ENCODE data around the gene DNAL1. TPM values are rescaled to one million over a fixed set of nuclear protein-coding genes. Genes with fewer than 3 reads are reported as not detected.

Gene DNAL1
- total RNA-seq, 1 donor from 2014 or later = 7.7 TPM

DNA sequence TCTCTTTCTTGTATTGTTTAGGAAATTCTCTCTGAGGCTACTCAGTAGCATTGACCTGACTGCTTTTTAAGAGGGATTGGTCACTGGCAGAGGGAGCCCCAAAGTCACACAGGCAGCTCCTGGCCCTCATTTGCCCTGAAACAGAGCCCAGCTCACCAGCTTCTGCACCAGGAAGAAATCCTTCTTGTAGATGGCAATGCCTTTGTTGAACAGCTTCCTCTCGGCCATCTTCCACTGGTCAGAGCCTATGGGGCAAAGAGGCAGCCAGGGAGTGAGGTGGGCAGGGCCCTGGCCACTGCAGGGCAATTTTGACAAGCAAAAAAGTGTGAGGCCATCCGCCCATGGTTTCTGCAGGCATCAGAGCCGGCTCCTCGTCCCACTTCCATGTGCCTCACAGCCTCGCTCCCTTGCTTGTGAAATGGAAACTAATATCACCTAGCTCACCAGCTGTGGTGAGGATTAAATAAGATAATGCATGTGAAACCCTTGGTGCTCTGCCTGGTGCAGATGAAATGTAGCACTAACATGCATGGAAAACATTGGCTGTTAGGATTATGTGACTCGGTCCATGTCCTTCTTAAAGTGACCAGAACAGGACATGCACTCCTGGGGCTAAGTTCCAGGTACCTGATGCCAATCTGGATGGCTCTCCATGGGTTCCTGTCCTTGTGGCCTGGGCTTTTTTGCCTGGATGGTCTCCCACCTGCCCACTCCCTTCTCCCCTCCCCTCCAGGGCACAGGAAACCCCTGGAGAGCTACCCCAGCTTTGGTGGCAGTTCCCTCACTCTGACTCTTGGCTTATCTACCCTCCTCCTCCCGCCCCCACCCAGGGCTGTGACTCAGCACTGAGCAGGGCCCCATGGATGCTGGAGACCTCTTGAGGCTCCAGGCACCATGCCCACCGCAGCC is 80.6 kb downstream of the DNAL1 start:
- peaks cover 93% of the 10 kb centered on the region for H3K36me3 Mint-ChIP-seq (ENCODE audit: low read depth)
- H3K27ac Mint-ChIP-seq = peak overlapping the region; percentile 63
- no peaks in the 10 kb centered on the region for H3K27me3 Mint-ChIP-seq
- peaks cover 12% of the 10 kb centered on the region for H3K4me1 Mint-ChIP-seq
- ChIA-PET POLR2A (interaction anchor here (1.1 to 1.7 kb wide), 2 partner anchors 12 to 127 kb away, joined by 3 read pairs; no protein-coding TSS in a partner anchor), CTCF (interaction anchor here (1.3 kb wide), 1 partner anchor 52 kb away, joined by 3 read pairs; no protein-coding TSS in a partner anchor)
- TF ChIP-seq, protein P1, sequence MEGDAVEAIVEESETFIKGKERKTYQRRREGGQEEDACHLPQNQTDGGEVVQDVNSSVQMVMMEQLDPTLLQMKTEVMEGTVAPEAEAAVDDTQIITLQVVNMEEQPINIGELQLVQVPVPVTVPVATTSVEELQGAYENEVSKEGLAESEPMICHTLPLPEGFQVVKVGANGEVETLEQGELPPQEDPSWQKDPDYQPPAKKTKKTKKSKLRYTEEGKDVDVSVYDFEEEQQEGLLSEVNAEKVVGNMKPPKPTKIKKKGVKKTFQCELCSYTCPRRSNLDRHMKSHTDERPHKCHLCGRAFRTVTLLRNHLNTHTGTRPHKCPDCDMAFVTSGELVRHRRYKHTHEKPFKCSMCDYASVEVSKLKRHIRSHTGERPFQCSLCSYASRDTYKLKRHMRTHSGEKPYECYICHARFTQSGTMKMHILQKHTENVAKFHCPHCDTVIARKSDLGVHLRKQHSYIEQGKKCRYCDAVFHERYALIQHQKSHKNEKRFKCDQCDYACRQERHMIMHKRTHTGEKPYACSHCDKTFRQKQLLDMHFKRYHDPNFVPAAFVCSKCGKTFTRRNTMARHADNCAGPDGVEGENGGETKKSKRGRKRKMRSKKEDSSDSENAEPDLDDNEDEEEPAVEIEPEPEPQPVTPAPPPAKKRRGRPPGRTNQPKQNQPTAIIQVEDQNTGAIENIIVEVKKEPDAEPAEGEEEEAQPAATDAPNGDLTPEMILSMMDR (IDR thresholded peaks at IDR 0.05) = no peak
- intact Hi-C loops (cut with micrococcal nuclease) = loop anchor here (5.0 kb wide), 2 partner anchors 162 to 227 kb away; partner anchors contain the start of genes COQ6, FAM161B and ZNF410
- no peak overlapping the region for H3K4me3 Mint-ChIP-seq
- no peak for DNase-seq
- no peaks in the 10 kb centered on the region for H3K9me3 Mint-ChIP-seq
- no peak for ATAC-seq (ENCODE audit: low read depth)

DNA sequence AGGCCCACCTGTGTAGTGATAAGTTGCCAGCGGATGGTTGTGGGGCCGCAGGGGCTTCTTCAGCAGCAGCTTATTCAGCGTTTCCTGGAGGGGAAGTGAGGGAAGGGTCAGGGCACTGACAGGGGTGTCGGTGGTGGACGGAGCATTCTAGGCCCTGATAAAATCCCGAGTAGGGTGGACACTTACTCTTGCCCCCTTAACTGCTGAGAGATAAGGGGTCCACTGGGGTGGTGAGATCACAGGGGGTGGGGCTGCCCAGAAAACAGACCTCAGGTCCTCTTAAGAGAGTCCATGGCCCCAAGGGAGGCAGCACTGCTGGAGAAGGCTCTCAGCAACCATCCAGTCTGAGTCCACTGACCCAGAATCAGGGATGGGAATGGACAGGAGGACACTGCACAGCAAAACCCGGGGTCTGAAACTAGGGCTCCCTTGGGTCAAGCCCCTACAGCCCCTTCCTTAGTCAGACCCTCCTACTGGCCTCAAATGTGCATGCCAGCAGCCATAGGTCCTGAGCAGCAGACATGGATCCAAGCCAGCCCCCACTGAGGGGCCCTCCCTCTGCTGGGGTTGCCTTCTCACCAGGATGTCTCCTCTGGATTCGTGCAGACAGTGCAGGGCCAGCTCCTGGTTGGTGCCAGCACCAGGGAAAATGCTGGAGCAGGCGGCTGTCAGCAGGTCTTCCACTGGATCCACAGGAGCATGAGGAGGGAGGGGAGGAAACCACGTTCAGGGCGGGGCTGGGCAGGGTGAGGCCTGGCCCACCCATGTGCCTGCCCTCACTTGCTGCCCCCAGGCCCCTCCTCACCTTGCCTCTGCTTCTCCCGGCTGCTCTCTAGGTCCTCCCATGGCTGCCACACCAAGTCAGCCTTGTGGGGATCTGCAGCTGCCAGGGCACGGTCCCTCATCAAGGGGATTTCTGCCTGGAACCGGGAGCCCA is 81.5 kb downstream of the DNAL1 start:
- Mint-ChIP-seq H3K36me3 (ENCODE audit: low read depth) (peaks cover 91% of the 10 kb centered on the region), H3K27ac (peak overlapping the region; percentile 35), H3K9me3 (no peaks in the 10 kb centered on the region), H3K4me3 (no peak overlapping the region), H3K4me1 (peaks cover 12% of the 10 kb centered on the region), H3K27me3 (no peaks in the 10 kb centered on the region)
- POLR2A ChIA-PET = interaction anchor here (1.1 to 1.7 kb wide), 2 partner anchors 13 to 126 kb away, joined by 3 read pairs; no protein-coding TSS in a partner anchor
- DNase-seq (no peak), ATAC-seq (ENCODE audit: low read depth) (no peak)
- TF ChIP-seq, protein P1 (IDR thresholded peaks at IDR 0.05) = no peak
- CTCF ChIA-PET = interaction anchor here (1.3 to 4.4 kb wide), 3 partner anchors 32 to 99 kb away, joined by 3 to 126 read pairs (median 43); a partner anchor contains a TSS
- intact Hi-C loops (cut with micrococcal nuclease) = loop anchor here (5.0 kb wide), 2 partner anchors 161 to 226 kb away; partner anchors contain the start of genes COQ6, FAM161B and ZNF410

DNA sequence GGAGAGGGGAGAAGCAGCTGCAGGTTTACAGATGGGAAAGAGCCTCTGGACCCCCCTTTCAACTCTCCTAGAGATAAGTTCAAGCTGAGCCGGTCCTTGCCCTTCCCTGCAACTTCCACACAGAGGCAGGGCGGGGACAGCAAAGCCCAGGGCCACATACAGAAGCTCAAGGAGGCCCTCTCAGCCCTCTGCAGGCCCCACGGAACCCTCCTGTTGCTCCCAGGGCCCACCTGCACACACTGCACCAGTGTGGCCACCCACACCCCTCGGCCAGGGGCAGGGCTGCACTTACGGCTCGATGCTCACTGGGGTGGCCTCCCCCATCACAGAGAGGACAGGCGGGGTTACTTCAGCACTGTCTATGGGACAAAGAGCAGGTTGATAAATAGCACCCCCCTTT is 82.4 kb downstream of the DNAL1 start:
- Mint-ChIP-seq H3K9me3 (no peaks in the 10 kb centered on the region), H3K4me3 (no peak overlapping the region), H3K27me3 (no peaks in the 10 kb centered on the region), H3K27ac (no peak overlapping the region), H3K4me1 (peaks cover 12% of the 10 kb centered on the region), H3K36me3 (ENCODE audit: low read depth) (peaks cover 91% of the 10 kb centered on the region)
- TF ChIP-seq, protein P1 (IDR thresholded peaks at IDR 0.05) = no peak
- CTCF ChIA-PET = interaction anchor here (2.5 to 6.6 kb wide), 6 partner anchors 16 to 98 kb away, joined by 27 to 126 read pairs (median 60); a partner anchor contains a TSS
- POLR2A ChIA-PET = interaction anchor here (1.7 to 3.3 kb wide), 2 partner anchors 14 to 60 kb away, joined by 3 to 20 read pairs; no protein-coding TSS in a partner anchor
- ATAC-seq (ENCODE audit: low read depth) (no peak), DNase-seq (no peak)
- intact Hi-C loops (cut with micrococcal nuclease) = loop anchor here (5.0 kb wide), 2 partner anchors 160 to 225 kb away; partner anchors contain the start of genes COQ6, FAM161B and ZNF410

DNA sequence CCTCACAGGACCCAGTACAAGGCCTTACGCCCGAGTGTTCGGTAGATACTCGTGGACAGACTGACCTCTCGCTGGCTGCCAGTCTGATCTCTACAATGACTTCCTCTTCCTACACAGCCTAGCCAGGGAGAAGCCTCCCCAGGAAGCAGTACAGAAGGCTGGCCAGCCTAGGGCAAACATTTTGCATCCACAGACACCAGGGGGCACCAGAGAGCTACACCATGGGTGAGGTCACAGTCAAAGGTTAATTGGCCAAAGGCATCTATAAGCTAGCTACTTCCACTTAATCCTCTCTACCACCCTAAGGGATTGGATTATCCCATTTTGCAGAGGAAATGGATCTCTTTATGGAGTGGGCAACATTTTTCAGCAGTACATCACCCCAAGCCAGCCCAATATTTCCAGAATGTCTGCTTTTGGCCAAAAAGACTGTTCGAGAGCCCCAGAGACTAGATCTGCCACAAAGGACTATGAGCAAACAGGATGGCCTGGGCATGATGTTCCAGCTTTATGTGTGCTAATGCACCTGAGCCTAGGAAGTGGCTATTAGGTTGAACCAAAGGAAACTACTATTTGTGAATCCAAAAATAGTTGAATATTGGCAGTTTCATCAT is 84.0 kb downstream of the DNAL1 start:
- Mint-ChIP-seq H3K27me3 (no peaks in the 10 kb centered on the region), H3K27ac (peak overlapping the region; percentile 70), H3K4me1 (peaks cover 10% of the 10 kb centered on the region), H3K36me3 (ENCODE audit: low read depth) (peaks cover 85% of the 10 kb centered on the region), H3K4me3 (no peak overlapping the region), H3K9me3 (no peaks in the 10 kb centered on the region)
- CTCF ChIA-PET = interaction anchor here (0.6 to 6.6 kb wide), 25 partner anchors 12 to 182 kb away, joined by 3 to 126 read pairs (median 8); partner anchors contain the start of genes ACOT2, PNMA1, PTGR2 and ZNF410
- ATAC-seq (ENCODE audit: low read depth) = peak; percentile 93
- TF ChIP-seq, protein P1 (IDR thresholded peaks at IDR 0.05) = peak; percentile 75
- intact Hi-C loops (cut with micrococcal nuclease) = loop anchor here (1.0 to 5.0 kb wide), 9 partner anchors 25 to 310 kb away; partner anchors contain the start of genes COQ6, FAM161B and ZNF410
- DNase-seq = peak; percentile 77
- POLR2A ChIA-PET = interaction anchor here (0.6 to 3.3 kb wide), 13 partner anchors 11 to 212 kb away, joined by 3 to 25 read pairs (median 5); partner anchors contain the start of gene ZNF410

Data from activated B cell treated with CpG ODN at 0.5 μM for 24 hours (primary cell).